Transverse colon (tissue), 4 donors: ENCODE data around the gene GMFB.

Source experiments
- CTCF ChIP-seq, 5 experiments: fragments of 200-600 bp in 3 of 5; fragments of 450-650 bp in 2 of 5; sonication (generic) in 3 of 5; IDR thresholded peaks; 1 replicate in 2 of 5; 2 replicates in 3 of 5; pipeline ENCODE4 v1.5.1; 2016 to 2017; ENCODE audit warnings: antibody characterized with exemption in 5 of 5, inconsistent platforms in 3 of 5, mild to moderate bottlenecking in 2 of 5, moderate library complexity in 1 of 5
- POLR2A ChIP-seq: fragments of 450-650 bp; IDR thresholded peaks from one replicate; pipeline ENCODE4 v1.6.1; 2016; ENCODE audit warnings: antibody characterized with exemption, mild to moderate bottlenecking, moderate library complexity
- POLR2AphosphoS5 ChIP-seq, 3 donors: sonication (generic); formaldehyde crosslinking; IDR thresholded peaks; one replicate each; pipeline ENCODE4 v1.6.1; 2016; ENCODE audit warnings: antibody characterized with exemption in 3 of 3

GRCh38 chr14:54490445-54491175 is 1.8 kb upstream of the GMFB start:
- no peak for TF ChIP-seq CTCF (IDR thresholded peaks at IDR 0.05)
- no peak for TF ChIP-seq POLR2A
- TF ChIP-seq POLR2AphosphoS5 (IDR thresholded peaks at IDR 0.05): no peak
